Keratinocyte (primary cell): Measurements from ENCODE around the gene OR4F17. TPM values are rescaled to one million over a fixed set of nuclear protein-coding genes. Genes with fewer than 3 reads are reported as not detected.
"Not testable (repeated sequence)": the region's sequence is repeated elsewhere in the genome, so short reads cannot be mapped to it uniquely, and the experiment has no call there.

Experiments used
- DNase-seq: peaks from one replicate; pipeline ENCODE4 v3.0.0-alpha.2; 2011; ENCODE audit warnings: low read depth, missing footprints, low spot score
- FAIRE-seq: peaks from 2 replicates; lab custom pipeline; 2011; peaks lifted over from hg19 to GRCh38; lab: Jason Lieb, UNC
- H2AFZ ChIP-seq: 2 replicates; pipeline ENCODE4 v1.6.0; 2012; ENCODE audit warnings: low read length, control low read depth, inconsistent platforms; ENCODE audit not compliant: control insufficient read depth
- H3K27ac ChIP-seq: 2 replicates; pipeline ENCODE4 v1.5.1; 2011; ENCODE audit warnings: low read length; ENCODE audit not compliant: control insufficient read depth, insufficient read depth
- H3K27me3 ChIP-seq: 3 replicates; pipeline ENCODE4 v1.6.0; 2011; ENCODE audit warnings: low read length; ENCODE audit not compliant: control insufficient read depth, insufficient read depth; ENCODE audit errors: extremely low read depth
- H3K36me3 ChIP-seq, 2 experiments: 2 replicates in 1 of 2; 3 replicates in 1 of 2; pipeline ENCODE4 v1.5.1; 2011; ENCODE audit warnings: low read length in 2 of 2, mild to moderate bottlenecking in 1 of 2; ENCODE audit not compliant: control insufficient read depth in 2 of 2, insufficient read depth in 2 of 2; ENCODE audit errors: extremely low read depth in 1 of 2
- H3K4me1 ChIP-seq: 3 replicates; pipeline ENCODE4 v1.5.1; 2011; ENCODE audit warnings: low read length; ENCODE audit not compliant: control insufficient read depth, insufficient read depth; ENCODE audit errors: extremely low read depth
- H3K4me2 ChIP-seq: 3 replicates; pipeline ENCODE4 v1.6.0; 2011; ENCODE audit warnings: low read depth, low read length; ENCODE audit not compliant: control insufficient read depth, insufficient read depth; ENCODE audit errors: extremely low read depth
- H3K4me3 ChIP-seq, 3 experiments: fragments of 200-600 bp in 1 of 3; sonication (generic) in 1 of 3; 2 replicates in 2 of 3; 3 replicates in 1 of 3; pipeline ENCODE4 v1.5.1; 2011 to 2016; ENCODE audit warnings: low read length in 3 of 3, mild to moderate bottlenecking in 3 of 3, control low read depth in 2 of 3, inconsistent platforms in 1 of 3, low read depth in 1 of 3, mixed read lengths in 1 of 3, mixed run types in 1 of 3, moderate library complexity in 1 of 3; ENCODE audit not compliant: control insufficient read depth in 2 of 3, insufficient read depth in 2 of 3; ENCODE audit errors: extremely low read depth in 1 of 3
- H3K79me2 ChIP-seq: 2 replicates; pipeline ENCODE4 v1.6.0; 2012; ENCODE audit warnings: low read length; ENCODE audit not compliant: control insufficient read depth, insufficient read depth
- H3K9ac ChIP-seq: 3 replicates; pipeline ENCODE4 v1.6.0; 2011; ENCODE audit warnings: low read length; ENCODE audit not compliant: control insufficient read depth, insufficient read depth; ENCODE audit errors: extremely low read depth
- H3K9me1 ChIP-seq: 3 replicates; pipeline ENCODE4 v1.6.0; 2011; ENCODE audit warnings: low read length; ENCODE audit not compliant: control insufficient read depth, insufficient read depth; ENCODE audit errors: extremely low read depth
- H3K9me3 ChIP-seq: 2 replicates; pipeline ENCODE4 v1.5.1; 2012; ENCODE audit warnings: low read depth, low read length; ENCODE audit not compliant: control insufficient read depth
- H4K20me1 ChIP-seq: 3 replicates; pipeline ENCODE4 v1.6.0; 2011; ENCODE audit warnings: low read length; ENCODE audit not compliant: control insufficient read depth, insufficient read depth; ENCODE audit errors: extremely low read depth
- dilution Hi-C: fragments of 300-500 bp; cut with MboI; formaldehyde crosslinking; loops from one replicate; pipeline ENCODE4 v1.7.0; 2020; ENCODE audit warnings: low sequenced_read_pairs; ENCODE audit not compliant: extremely low pct_ligation_motif_present
- polyA plus RNA-seq, 5 experiments: library from polyadenylated mRNA; depleted of rRNA in 3 of 5; stranded (reverse) in 3 of 5; stranded (forward) in 1 of 5; unstranded in 1 of 5; fragments of >200 nt; gene quantifications; 1 replicate in 1 of 5; 2 replicates in 3 of 5; 3 replicates in 1 of 5; pipeline versions ENCODE4 v1.2.1 to v1.2.3, GENCODE V29; 2011 to 2012; ENCODE audit warnings: missing spikeins in 2 of 5, low read depth in 1 of 5, low replicate concordance in 1 of 5

OR4F17 gene
- polyA plus RNA-seq, 1 donor (not counting 4 experiments of a cell fraction or from before 2014, with no cell fraction given) = not detected

DNA sequence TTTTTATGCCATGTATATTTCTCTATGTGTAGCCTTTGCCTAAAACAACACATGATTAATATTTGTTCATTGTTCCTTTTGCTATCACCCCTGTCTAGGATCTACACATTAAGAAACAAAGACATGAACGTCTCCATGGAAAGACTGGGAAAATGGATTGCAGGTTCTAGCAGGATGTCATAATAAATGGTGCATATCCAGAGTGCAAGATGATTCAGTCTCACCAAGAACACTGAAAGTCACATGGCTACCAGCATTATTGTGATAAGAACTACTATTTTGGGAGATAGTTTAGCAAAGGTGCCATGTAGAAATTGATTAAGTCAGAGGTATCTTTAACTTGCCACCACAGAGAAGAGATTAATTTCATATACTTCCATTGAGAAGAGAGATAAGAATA is 12.1 kb upstream of the OR4F17 start:
- H3K27me3 ChIP-seq, H3K27ac ChIP-seq, H3K4me2 ChIP-seq, H3K9me3 ChIP-seq, DNase-seq, H3K36me3 ChIP-seq, H3K9me1 ChIP-seq, dilution Hi-C loops, FAIRE-seq, H2AFZ ChIP-seq, H3K4me3 ChIP-seq, H3K4me1 ChIP-seq, H3K9ac ChIP-seq, H3K79me2 ChIP-seq, H4K20me1 ChIP-seq: not testable (repeated sequence)

DNA sequence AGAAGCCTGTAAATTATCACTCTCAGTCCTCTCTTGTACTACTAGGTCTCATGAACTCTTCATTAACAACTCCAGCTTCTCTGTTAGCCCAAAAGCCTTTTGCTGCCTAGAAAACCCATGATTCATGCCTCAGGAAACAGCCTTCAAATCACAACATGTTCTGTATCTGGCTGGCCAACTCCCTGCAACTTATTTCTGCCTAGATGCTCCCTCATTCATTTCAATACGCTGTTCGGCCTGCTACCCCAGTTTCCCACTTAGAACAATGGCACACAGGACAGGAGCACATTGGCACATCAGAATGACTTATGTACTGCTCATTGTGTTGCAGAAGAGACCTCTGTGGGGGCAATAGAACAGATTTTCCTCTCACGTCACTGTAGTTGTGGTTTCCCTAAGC is 9.3 kb upstream of the OR4F17 start:
- H4K20me1 ChIP-seq, H3K9me1 ChIP-seq, H3K27me3 ChIP-seq, FAIRE-seq, H3K27ac ChIP-seq, H3K4me3 ChIP-seq, H3K4me1 ChIP-seq, H3K9me3 ChIP-seq, dilution Hi-C loops, H3K79me2 ChIP-seq, H3K9ac ChIP-seq, H3K4me2 ChIP-seq, H3K36me3 ChIP-seq, H2AFZ ChIP-seq, DNase-seq: not testable (repeated sequence)

DNA sequence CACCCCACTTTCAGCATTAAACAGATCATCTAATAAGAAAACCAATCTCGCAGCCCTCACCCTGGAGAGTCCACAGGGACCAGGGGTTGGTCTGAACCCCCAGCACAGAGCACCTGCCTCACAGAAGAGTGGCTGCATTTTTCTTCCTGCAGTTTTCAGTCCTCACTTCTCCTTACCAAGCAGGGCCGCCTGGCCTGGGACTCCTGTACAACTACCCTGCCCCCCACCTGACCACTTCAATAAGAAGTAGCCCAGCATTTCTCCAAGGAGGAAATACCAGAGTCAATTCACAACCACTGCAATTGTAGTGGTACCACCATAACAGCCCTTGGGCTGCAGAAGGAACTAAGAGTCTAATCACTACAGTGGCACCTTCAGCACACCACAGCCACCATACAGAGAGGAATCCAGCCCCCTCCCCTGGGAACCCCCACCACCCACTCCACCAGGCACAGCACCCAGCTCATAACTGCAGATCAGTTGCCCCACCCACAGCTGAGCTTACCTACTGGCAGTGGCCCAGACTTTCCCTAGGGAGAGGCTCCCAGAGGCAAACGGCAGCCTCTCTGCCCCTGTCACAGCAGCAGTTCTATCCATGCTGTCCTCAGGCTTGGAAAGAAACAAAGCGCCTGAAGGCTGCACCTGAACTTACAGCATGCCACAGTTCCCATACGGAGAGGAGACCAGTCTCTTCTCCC is 13.7 kb downstream of the OR4F17 start:
- H3K9me1 ChIP-seq, FAIRE-seq, H3K4me1 ChIP-seq, H3K4me2 ChIP-seq, H3K9ac ChIP-seq, H3K9me3 ChIP-seq, H3K4me3 ChIP-seq, dilution Hi-C loops, H3K36me3 ChIP-seq, H4K20me1 ChIP-seq, DNase-seq, H2AFZ ChIP-seq, H3K27ac ChIP-seq, H3K79me2 ChIP-seq, H3K27me3 ChIP-seq: not testable (repeated sequence)

Other genes starting within 250 kb of the OR4F17 start
- 13.4 to 45.9 TPM (median 13.6 TPM) in 3 replicates for gene PLPP2, start 184.3 kb downstream of the OR4F17 start, polyA plus RNA-seq
- gene MIER2, start 237.7 kb downstream of the OR4F17 start, polyA plus RNA-seq = 16.3 to 21.9 TPM (median 18.4 TPM) in 3 replicates